ENCODE data around the gene PRKN. TPM values are rescaled to one million over a fixed set of nuclear protein-coding genes. Genes with fewer than 3 reads are reported as not detected.

The PRKN gene
- total RNA-seq, 1 donor from 2014 or later: 0.34 TPM

GRCh38 chr6:161745594-161746141, 981.9 kb downstream of the PRKN start:
- no peak for DNase-seq

GRCh38 chr6:161745128-161745527, 982.4 kb downstream of the PRKN start:
- DNase-seq: no peak

GRCh38 chr6:161744211-161745067, 983.1 kb downstream of the PRKN start:
- no peak for DNase-seq

GRCh38 chr6:161743509-161744178, 983.9 kb downstream of the PRKN start:
- DNase-seq: no peak

GRCh38 chr6:161740486-161740885, 987.1 kb downstream of the PRKN start:
- no peak for DNase-seq

GRCh38 chr6:161736781-161737292, 990.7 kb downstream of the PRKN start:
- no peak for DNase-seq

GRCh38 chr6:161736326-161736725, 991.2 kb downstream of the PRKN start:
- DNase-seq: no peak

- no peak for DNase-seq
Measured at GRCh38 chr6:161732594-161732993, 995.0 kb downstream of the PRKN start.

- no peak for DNase-seq
Measured at GRCh38 chr6:161727083-161727833, 1000.3 kb downstream of the PRKN start.

GRCh38 chr6:161722394-161722793, 1005.2 kb downstream of the PRKN start:
- no peak for DNase-seq

GRCh38 chr6:161721511-161721910, 1006.1 kb downstream of the PRKN start:
- DNase-seq: no peak

GRCh38 chr6:161716176-161716575, 1011.4 kb downstream of the PRKN start:
- no peak for DNase-seq

GRCh38 chr6:161711938-161712337, 1015.6 kb downstream of the PRKN start:
- no peak for DNase-seq

- no peak for DNase-seq
Measured at GRCh38 chr6:161711515-161711914, 1016.1 kb downstream of the PRKN start.

- DNase-seq: no peak
Measured at GRCh38 chr6:161710698-161711097, 1016.9 kb downstream of the PRKN start.

GRCh38 chr6:161701056-161701455, 1026.5 kb downstream of the PRKN start:
- DNase-seq: no peak

GRCh38 chr6:161696801-161697200, 1030.8 kb downstream of the PRKN start:
- no peak for DNase-seq

GRCh38 chr6:161694995-161695394, 1032.6 kb downstream of the PRKN start:
- DNase-seq: peak; percentile 38

- no peak for DNase-seq
Measured at GRCh38 chr6:161686655-161687054, 1040.9 kb downstream of the PRKN start.

- DNase-seq: no peak
Measured at GRCh38 chr6:161684731-161685475, 1042.7 kb downstream of the PRKN start.

- DNase-seq: no peak
Measured at GRCh38 chr6:161683400-161683799, 1044.2 kb downstream of the PRKN start.

- DNase-seq: no peak
Measured at GRCh38 chr6:161682982-161683381, 1044.6 kb downstream of the PRKN start.
